ENCODE measurements around the gene COL19A1.

Gene COL19A1

GRCh38 chr6:70133246-70133645, 266.9 kb downstream of the COL19A1 start:
- DNase-seq, result no peak

- DNase-seq, result no peak
Observed at GRCh38 chr6:70134542-70134941, 268.2 kb downstream of the COL19A1 start.

- no peak for DNase-seq
Observed at GRCh38 chr6:70135219-70136160, 269.1 kb downstream of the COL19A1 start.

GRCh38 chr6:70136996-70137395, 270.6 kb downstream of the COL19A1 start:
- DNase-seq, result no peak

- no peak for DNase-seq
Observed at GRCh38 chr6:70140496-70140895, 274.1 kb downstream of the COL19A1 start.

- no peak for DNase-seq
Observed at GRCh38 chr6:70142034-70142433, 275.7 kb downstream of the COL19A1 start.

- no peak for DNase-seq
Observed at GRCh38 chr6:70145178-70145577, 278.8 kb downstream of the COL19A1 start.

GRCh38 chr6:70149209-70149788, 282.9 kb downstream of the COL19A1 start:
- no peak for DNase-seq

- no peak for DNase-seq
Observed at GRCh38 chr6:70150521-70150920, 284.2 kb downstream of the COL19A1 start.

- DNase-seq, result no peak
Observed at GRCh38 chr6:70151616-70152015, 285.3 kb downstream of the COL19A1 start.

GRCh38 chr6:70152786-70153185, 286.4 kb downstream of the COL19A1 start:
- DNase-seq, result no peak

GRCh38 chr6:70157086-70157485, 290.7 kb downstream of the COL19A1 start:
- DNase-seq, result no peak

GRCh38 chr6:70160276-70160675, 293.9 kb downstream of the COL19A1 start:
- no peak for DNase-seq

- DNase-seq, result no peak
Observed at GRCh38 chr6:70162972-70163371, 296.6 kb downstream of the COL19A1 start.

GRCh38 chr6:70163795-70164194, 297.4 kb downstream of the COL19A1 start:
- no peak for DNase-seq

- no peak for DNase-seq
Observed at GRCh38 chr6:70164556-70164955, 298.2 kb downstream of the COL19A1 start.

- peak; percentile 62 for DNase-seq
Observed at GRCh38 chr6:70166088-70166958, 300.0 kb downstream of the COL19A1 start.

GRCh38 chr6:70168681-70169377, 302.5 kb downstream of the COL19A1 start:
- peak; percentile 34 for DNase-seq

- DNase-seq, result no peak
Observed at GRCh38 chr6:70171236-70171635, 304.9 kb downstream of the COL19A1 start.

GRCh38 chr6:70172252-70172651, 305.9 kb downstream of the COL19A1 start:
- DNase-seq, result no peak

- no peak for DNase-seq
Observed at GRCh38 chr6:70175770-70176169, 309.4 kb downstream of the COL19A1 start.

GRCh38 chr6:70176842-70177550, 310.6 kb downstream of the COL19A1 start:
- DNase-seq, result no peak
